IMR-90 (cell line): Measurements from ENCODE around the gene NDUFV3. TPM values are rescaled to one million over a fixed set of nuclear protein-coding genes. Genes with fewer than 3 reads are reported as not detected.

ENCODE experiments used
- ATAC-seq: fragments of 200-7000 bp; cut with Tn5 transposase; 2 replicates; pipeline ENCODE4 v1.9.1; 2020; ENCODE audit warnings: low read depth, mild to moderate bottlenecking, moderate library complexity
- BruUV-seq: library from RNA; stranded (reverse); fragments of 400-500 nt; replicated peaks from 2 replicates; lab custom pipeline; 2021; lab: Mats Ljungman, UMichigan
- CTCF ChIA-PET: fragments of 300-600 bp; formaldehyde crosslinking; extraction: SDS; loops from one replicate; lab custom pipeline; 2021; ENCODE audit warnings: antibody characterized with exemption; lab: Yijun Ruan, JAX
- POLR2A ChIA-PET: fragments of 300-600 bp; sonication (Branson Sonifier 250); formaldehyde crosslinking; loops from one replicate; lab custom pipeline; 2022; ENCODE audit warnings: antibody characterized with exemption; ENCODE audit not compliant: unreplicated experiment; lab: Charles Lee
- DNase-seq: peaks from one replicate; pipeline ENCODE4 v3.0.0; 2013
- H2AFZ ChIP-seq: replicated peaks from 2 replicates; pipeline ENCODE3; 2013; ENCODE audit warnings: low read length, mild to moderate bottlenecking; ENCODE audit not compliant: poor library complexity
- H2AK5ac ChIP-seq: 2 replicates; pipeline ENCODE4 v1.6.1; 2013; ENCODE audit warnings: low read depth, low read length, inconsistent platforms
- H2AK9ac ChIP-seq: replicated peaks from 2 replicates; pipeline ENCODE3; 2013; ENCODE audit warnings: mild to moderate bottlenecking, low read depth, low read length, moderate library complexity; ENCODE audit not compliant: poor library complexity
- H2BK120ac ChIP-seq: 2 replicates; pipeline ENCODE4 v1.6.1; 2013; ENCODE audit warnings: low read depth, low read length, inconsistent platforms
- H2BK15ac ChIP-seq: 3 replicates; pipeline ENCODE4 v1.6.1; 2013; ENCODE audit warnings: low read depth, low read length, inconsistent platforms
- H2BK20ac ChIP-seq: 2 replicates; pipeline ENCODE4 v1.6.1; 2013; ENCODE audit warnings: low read depth, mild to moderate bottlenecking, inconsistent platforms, low read length, moderate library complexity
- H2BK5ac ChIP-seq: 2 replicates; pipeline ENCODE4 v1.6.1; 2013; ENCODE audit warnings: mild to moderate bottlenecking, low read depth, low read length, inconsistent platforms; ENCODE audit not compliant: poor library complexity, severe bottlenecking
- H3K14ac ChIP-seq: replicated peaks from 2 replicates; pipeline ENCODE4 v1.6.1; 2013; ENCODE audit warnings: low read depth, low read length, inconsistent platforms
- H3K18ac ChIP-seq: 2 replicates; pipeline ENCODE4 v1.6.1; 2013; ENCODE audit warnings: low read depth, low read length, control low read depth
- H3K23ac ChIP-seq: 2 replicates; pipeline ENCODE4 v1.6.1; 2013; ENCODE audit warnings: low read depth, low read length, inconsistent platforms
- H3K27ac ChIP-seq: 2 replicates; pipeline ENCODE4 v1.5.1; 2013; ENCODE audit warnings: mild to moderate bottlenecking, control low read depth, low read length; ENCODE audit not compliant: insufficient read depth
- H3K27me3 ChIP-seq: 2 replicates; pipeline ENCODE4 v1.6.1; 2013; ENCODE audit warnings: low read length; ENCODE audit not compliant: control insufficient read depth, insufficient read depth
- H3K36me3 ChIP-seq: 2 replicates; pipeline ENCODE4 v1.6.1; 2013; ENCODE audit warnings: low read length, mixed read lengths; ENCODE audit not compliant: control insufficient read depth, insufficient read depth
- H3K4ac ChIP-seq: 2 replicates; pipeline ENCODE4 v1.6.1; 2013; ENCODE audit warnings: low read depth, low read length, inconsistent platforms
- H3K4me1 ChIP-seq: 2 replicates; pipeline ENCODE4 v1.6.1; 2013; ENCODE audit warnings: low read length, mixed read lengths; ENCODE audit not compliant: control insufficient read depth, insufficient read depth
- H3K4me2 ChIP-seq: 2 replicates; pipeline ENCODE4 v1.6.1; 2013; ENCODE audit warnings: low read depth, mild to moderate bottlenecking, control low read depth, low read length, moderate library complexity
- H3K4me3 ChIP-seq: 2 replicates; pipeline ENCODE4 v1.5.1; 2013; ENCODE audit warnings: low read depth, mild to moderate bottlenecking, control low read depth, low read length, moderate library complexity; ENCODE audit not compliant: insufficient read depth
- H3K56ac ChIP-seq: 2 replicates; pipeline ENCODE4 v1.6.1; 2013; ENCODE audit warnings: low read length, inconsistent platforms; ENCODE audit not compliant: insufficient read depth; ENCODE audit errors: extremely low read depth
- H3K79me1 ChIP-seq, 2 experiments: 2 replicates each; pipeline ENCODE4 v1.6.1; 2013; ENCODE audit warnings: low read length in 2 of 2, inconsistent platforms in 1 of 2, low read depth in 1 of 2
- H3K9ac ChIP-seq: 2 replicates; pipeline ENCODE4 v1.6.1; 2013; ENCODE audit warnings: low read depth, low read length, control low read depth
- H3K9me1 ChIP-seq: 2 replicates; pipeline ENCODE4 v1.6.1; 2013; ENCODE audit warnings: low read length, inconsistent platforms; ENCODE audit not compliant: insufficient read depth
- H3K9me3 ChIP-seq: 2 replicates; pipeline ENCODE4 v1.6.1; 2013; ENCODE audit warnings: low read length; ENCODE audit not compliant: control insufficient read depth, insufficient read depth
- H4K20me1 ChIP-seq: 2 replicates; pipeline ENCODE4 v1.6.1; 2013; ENCODE audit warnings: low read length, inconsistent platforms; ENCODE audit not compliant: insufficient read depth
- H4K5ac ChIP-seq: 2 replicates; pipeline ENCODE4 v1.6.1; 2013; ENCODE audit warnings: mild to moderate bottlenecking, low read depth, low read length, control low read depth
- H4K8ac ChIP-seq, 2 experiments: 2 replicates each; pipeline ENCODE4 v1.6.1; 2013; ENCODE audit warnings: low read depth in 2 of 2, low read length in 2 of 2, control low read depth in 1 of 2, inconsistent platforms in 1 of 2
- H4K91ac ChIP-seq: 2 replicates; pipeline ENCODE4 v1.6.1; 2013; ENCODE audit warnings: low read depth, low read length, inconsistent platforms; ENCODE audit not compliant: insufficient read depth
- BHLHE40 ChIP-seq: fragments of 150-350 bp; IDR thresholded peaks from 2 replicates; pipeline ENCODE4 v1.6.1; 2016; ENCODE audit warnings: mild to moderate bottlenecking, low read depth, low read length
- CTCF ChIP-seq: conservative IDR thresholded peaks from 2 replicates; pipeline ENCODE4 v1.5.1; 2012; ENCODE audit warnings: mild to moderate bottlenecking, low read depth, low read length, improper control_type of control experiment
- ELK1 ChIP-seq: fragments of 150-350 bp; IDR thresholded peaks from 2 replicates; pipeline ENCODE4 v1.6.1; 2016; ENCODE audit warnings: low read depth, mild to moderate bottlenecking, low read length, moderate library complexity, borderline replicate concordance
- USF2 ChIP-seq: fragments of 150-350 bp; IDR thresholded peaks from 2 replicates; pipeline ENCODE4 v1.6.1; 2017; ENCODE audit warnings: mild to moderate bottlenecking, antibody characterized with exemption, low read length, low read depth
- WGBS, 2 experiments: methylation state at CpG; one replicate each; pipeline versions ENCODE4 v1.1.5 to v1.1.7; 2013; ENCODE audit warnings: missing lambda C conversion rate in 2 of 2; ENCODE audit not compliant: insufficient read length in 1 of 2; ENCODE audit errors: extremely low coverage in 2 of 2; 5-methylcytosine and 5-hydroxymethylcytosine counted together
- dilution Hi-C: fragments of 300-500 bp; cut with HindIII; formaldehyde crosslinking; loops from one replicate; pipeline ENCODE4 v1.14.3; 2018; ENCODE audit warnings: low sequenced_read_pairs; ENCODE audit not compliant: unreplicated experiment
- in situ Hi-C: fragments of 300-500 bp; cut with MboI; formaldehyde crosslinking; loops from 3 replicates; pipeline ENCODE4 v1.14.3; 2019; ENCODE audit warnings: low sequenced_read_pairs, inconsistent platforms, mixed read lengths
- intact Hi-C: fragments of 100-400 bp; cut with micrococcal nuclease; formaldehyde crosslinking; loops from 2 replicates; pipeline ENCODE4 v1.10.0; 2022
- polyA plus RNA-seq, 3 experiments: library from polyadenylated mRNA; depleted of rRNA; stranded (reverse); fragments of >200 nt; gene quantifications; 2 replicates each; pipeline ENCODE4 v1.2.3, GENCODE V29; 2012; ENCODE audit warnings: low replicate concordance in 1 of 3
- total RNA-seq: library from RNA; depleted of rRNA; stranded (reverse); fragments of >200 nt; gene quantifications from 2 replicates; pipeline ENCODE4 v1.2.3, GENCODE V29; 2012

NDUFV3 gene
- total and polyA plus RNA-seq, 2 of the 4 experiments (the other 2 are of a cell fraction): 38.5 to 55.6 TPM

- Histone ChIP-seq H3K27ac (no peak overlapping the region), H3K36me3 (peaks cover 49% of the 10 kb centered on the region), H3K9ac (no peak overlapping the region), H2BK15ac (no peak overlapping the region), H2AK9ac (no peak overlapping the region), H2BK20ac (no peak overlapping the region), H3K79me1 (peaks cover 33 to 55% of the 10 kb centered on the region in 2 experiments), H4K91ac (no peak overlapping the region), H3K9me1 (no peaks in the 10 kb centered on the region; the same call in 1 of the 2 replicates), H3K56ac (no peak overlapping the region), H3K4me3 (no peak overlapping the region), H4K8ac (no peak overlapping the region), H2BK5ac (no peak overlapping the region), H2AK5ac (no peak overlapping the region), H3K18ac (no peak overlapping the region), H3K27me3 (no peaks in the 10 kb centered on the region), H4K5ac (no peak overlapping the region), H3K4ac (no peak overlapping the region), H3K9me3 (no peaks in the 10 kb centered on the region), H3K14ac (no peak overlapping the region), H3K4me1 (no peaks in the 10 kb centered on the region), H4K20me1 (peaks cover 51% of the 10 kb centered on the region), H2AFZ (no peak overlapping the region), H3K23ac (no peak overlapping the region), H2BK120ac (no peak overlapping the region), H3K4me2 (no peak overlapping the region)
- ATAC-seq: no peak
- no peak for TF ChIP-seq CTCF
- TF ChIP-seq BHLHE40: no peak
- TF ChIP-seq USF2: no peak
- TF ChIP-seq ELK1: no peak
- DNase-seq: no peak
- dilution Hi-C loops (no loop called here), intact Hi-C loops (no loop called here), in situ Hi-C loops (loop anchor here (25.0 kb wide), 1 partner anchor 103 kb away; no protein-coding TSS in a partner anchor)
- ChIA-PET CTCF (no interaction called here), POLR2A (no interaction called here)
- BruUV-seq: no TSS peak
- WGBS, 2 experiments: 93% methylated on average over 13 of the region's 26 CpGs; no CpG with 5 or more reads in 1 of the 2 experiments
These were observed 28.0 kb upstream of the NDUFV3 start for GRCh38 chr21:42864815-42865775.
